ENCODE measurements around the gene ITPRID1.
A peak's percentile ranks its signal among the peaks of the same experiment; 100 is the strongest.

Gene ITPRID1

DNA sequence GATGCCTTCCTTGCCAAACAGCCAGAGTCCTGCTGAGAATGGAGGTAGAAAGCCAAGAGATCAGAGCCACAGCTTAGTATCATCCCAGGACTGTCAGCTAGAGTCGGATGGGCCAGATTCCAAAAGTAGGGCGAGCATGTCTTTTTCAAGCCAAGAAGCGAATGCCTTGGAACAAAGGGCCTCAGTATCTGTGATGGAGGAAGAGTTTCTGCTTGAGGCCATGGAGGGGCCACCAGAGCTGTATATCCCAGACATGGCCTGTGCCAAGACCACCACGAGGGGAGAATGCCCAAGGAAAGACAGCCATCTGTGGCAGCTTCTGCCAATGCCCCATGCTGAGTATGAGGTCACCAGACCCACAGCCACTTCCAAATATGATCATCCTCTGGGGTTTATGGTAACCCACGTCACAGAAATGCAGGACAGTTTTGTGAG is 128.8 kb downstream of the ITPRID1 start:
- no peak for DNase-seq

DNA sequence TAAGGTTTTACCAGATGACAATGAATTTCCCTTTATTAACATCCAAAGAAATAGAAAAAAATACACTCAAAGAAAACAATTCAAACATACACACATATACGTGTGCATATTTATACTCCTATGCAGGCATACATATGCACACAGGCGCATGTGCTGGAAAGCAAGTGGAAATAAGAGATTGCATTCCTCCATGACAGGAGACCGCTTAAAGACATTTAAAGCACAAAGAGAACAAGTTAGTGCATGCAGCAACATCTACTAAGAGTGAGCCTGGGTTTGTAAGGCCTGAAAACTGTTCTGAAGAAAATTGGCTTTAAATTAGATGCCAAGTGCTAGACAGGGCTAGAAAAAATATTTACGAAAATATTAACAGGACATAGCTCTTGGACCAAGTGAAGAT is 133.1 kb downstream of the ITPRID1 start:
- DNase-seq, result no peak

DNA sequence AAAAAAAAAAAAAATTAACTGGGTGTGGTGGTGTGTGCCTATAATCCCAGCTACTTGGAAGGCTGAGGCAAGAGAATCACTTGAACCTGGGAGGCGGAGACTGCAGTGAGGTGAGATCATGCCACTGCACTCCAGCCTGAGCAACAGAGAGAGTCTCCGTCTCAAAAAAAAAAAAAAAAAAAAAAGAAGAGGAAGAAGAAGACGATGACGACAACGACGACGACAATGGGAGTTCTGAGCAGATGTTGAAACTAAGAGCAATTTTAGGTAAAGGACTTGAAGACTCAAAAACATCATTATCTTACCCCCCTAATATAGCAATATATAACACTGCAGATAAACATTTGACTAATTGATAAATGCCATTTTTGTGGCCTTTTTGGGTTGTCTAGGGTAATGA is 133.6 kb downstream of the ITPRID1 start:
- DNase-seq, result no peak

DNA sequence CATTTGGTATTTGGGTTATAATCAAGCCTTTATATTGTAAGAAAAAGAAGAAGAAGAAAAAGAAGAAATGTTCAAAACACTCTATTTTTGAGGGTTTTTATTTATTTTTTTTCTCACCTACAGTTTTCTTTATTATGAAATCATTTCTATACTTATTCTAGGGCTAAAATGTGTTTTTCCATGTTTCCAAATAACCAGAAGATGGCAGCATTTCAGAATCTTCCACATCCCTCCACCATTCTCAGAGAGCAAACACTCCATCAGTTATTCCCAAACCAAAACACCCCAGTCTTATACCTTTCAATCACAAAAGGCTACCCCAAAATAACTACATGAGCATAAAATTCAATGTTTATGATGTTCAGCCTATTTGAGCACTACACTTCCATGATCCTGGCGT is 134.4 kb downstream of the ITPRID1 start:
- DNase-seq, result peak; percentile 5

DNA sequence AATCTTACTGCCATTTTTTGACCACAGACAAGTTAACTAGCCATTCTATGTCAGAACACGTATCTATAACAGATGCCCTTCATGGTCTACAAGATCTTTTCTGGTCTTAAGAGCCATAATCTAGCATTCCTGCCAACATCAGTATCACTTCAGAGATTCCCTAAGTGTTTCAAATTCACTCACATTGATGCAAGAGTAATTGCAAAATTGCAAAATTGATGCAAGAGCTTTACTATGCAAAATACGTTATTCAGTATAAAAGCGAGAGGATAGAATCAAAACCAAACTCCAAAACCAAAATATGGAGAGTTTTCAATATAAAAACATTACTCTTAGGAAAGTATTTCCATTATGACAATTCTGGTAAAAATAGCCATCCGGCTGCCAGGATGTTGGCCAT is 135.0 kb downstream of the ITPRID1 start:
- no peak for DNase-seq

DNA sequence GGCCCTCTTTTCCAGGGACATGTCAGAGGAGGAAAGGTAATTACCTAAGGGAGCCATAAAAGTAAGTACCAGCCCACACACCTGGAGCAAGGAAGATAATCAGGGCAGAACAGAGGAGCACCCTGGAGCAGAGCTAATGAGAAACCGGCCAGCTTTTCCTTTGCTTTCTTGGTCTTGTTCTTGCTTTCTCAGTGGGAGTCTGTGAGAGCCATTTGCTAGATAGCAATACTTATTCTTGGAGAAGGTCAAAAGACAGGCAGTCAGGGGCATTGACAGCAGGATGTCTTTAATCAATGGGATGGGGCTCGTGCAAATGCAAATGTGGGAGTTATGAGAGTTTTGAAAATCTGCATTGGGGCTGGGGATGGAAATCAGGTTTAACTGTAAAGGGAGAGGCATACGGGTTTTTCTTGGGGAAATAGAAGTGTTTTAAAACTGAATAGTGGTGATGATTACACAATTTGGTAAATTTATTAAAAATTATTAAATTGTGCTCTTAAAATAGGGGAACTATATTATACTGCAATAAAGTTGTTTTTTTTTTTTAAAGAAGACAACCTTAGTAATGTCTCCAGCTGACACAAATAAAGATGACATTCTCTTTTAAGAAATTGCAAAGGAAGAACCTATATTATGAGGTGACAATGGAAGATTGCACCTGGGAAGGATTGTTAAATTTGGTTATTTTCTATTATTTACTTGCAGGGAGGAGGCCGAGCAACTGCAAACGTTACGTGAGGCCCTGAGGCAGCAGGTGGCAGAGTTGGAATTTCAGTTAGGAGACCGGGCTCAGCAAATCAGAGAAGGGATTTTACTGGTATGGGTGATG is 137.6 kb downstream of the ITPRID1 start:
- no peak for DNase-seq

DNA sequence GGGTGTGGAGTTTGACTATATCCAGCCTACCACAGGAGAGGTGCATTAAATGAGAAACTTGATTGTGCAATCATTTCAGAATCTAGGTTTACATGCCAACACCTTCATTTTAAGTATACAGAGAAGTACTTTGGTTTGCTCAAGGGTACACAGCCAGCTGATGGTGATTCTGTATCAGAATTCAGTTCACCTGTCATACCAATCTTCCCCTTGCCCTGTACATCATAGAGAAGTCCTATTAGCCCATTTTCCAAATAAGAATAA is 138.1 kb downstream of the ITPRID1 start:
- DNase-seq, result no peak

DNA sequence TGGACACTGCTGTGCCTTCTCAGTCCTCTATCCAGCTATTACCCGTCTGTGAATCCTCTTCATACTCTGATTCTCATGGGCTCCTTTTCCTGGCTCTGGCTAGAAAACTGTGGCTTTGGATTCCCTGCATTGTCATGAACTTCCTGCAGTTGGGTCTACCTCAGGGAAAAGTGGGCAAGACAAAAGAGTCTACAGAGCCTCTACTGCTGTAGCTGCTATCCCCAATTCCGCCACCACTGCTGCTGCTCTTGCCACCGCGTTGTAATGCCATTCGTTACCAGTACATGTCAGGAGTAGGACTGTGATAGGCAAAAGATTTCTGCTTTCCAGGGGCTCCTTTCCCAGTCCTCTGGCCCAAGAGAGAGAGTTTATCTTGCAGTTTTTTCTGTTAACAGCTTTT is 149.2 kb downstream of the ITPRID1 start:
- no peak for DNase-seq

DNA sequence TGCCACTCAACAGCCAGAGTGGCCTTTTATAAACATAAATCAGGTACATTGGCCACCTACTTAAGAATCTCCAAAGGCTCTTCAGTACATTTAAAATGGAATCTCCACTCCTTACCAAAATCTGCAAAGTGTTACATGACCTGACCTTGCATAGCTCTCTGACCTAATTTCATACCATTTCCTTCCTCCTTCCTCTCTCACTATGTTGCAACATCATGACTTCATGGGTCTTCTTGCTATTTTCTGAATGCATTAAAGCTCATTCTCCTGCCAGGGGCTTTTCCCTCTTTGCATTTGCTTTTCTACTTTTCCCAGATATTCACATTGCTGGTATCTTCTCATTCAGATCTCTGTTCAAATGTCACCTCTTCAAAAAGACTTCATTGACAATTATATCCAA is 151.0 kb downstream of the ITPRID1 start:
- DNase-seq, result no peak

DNA sequence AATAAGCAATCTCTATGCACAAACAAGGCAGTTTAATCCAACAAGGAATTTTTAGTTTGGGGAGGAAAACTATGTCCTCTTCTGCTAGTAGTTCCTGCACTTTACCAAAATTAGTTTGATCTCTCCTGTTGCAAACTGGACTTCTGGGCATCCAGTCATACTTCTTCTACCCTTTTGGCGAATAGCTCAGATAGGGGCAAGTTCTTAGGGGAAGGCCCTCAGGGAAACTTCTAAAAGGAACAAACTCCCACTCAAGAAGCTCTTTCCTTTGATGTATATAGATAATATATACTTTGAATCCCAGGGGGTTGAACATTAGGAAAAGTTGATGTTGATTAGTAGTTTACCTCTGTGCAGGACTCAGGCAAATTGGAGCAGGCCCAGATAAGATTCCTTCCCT is 151.7 kb downstream of the ITPRID1 start:
- no peak for DNase-seq

DNA sequence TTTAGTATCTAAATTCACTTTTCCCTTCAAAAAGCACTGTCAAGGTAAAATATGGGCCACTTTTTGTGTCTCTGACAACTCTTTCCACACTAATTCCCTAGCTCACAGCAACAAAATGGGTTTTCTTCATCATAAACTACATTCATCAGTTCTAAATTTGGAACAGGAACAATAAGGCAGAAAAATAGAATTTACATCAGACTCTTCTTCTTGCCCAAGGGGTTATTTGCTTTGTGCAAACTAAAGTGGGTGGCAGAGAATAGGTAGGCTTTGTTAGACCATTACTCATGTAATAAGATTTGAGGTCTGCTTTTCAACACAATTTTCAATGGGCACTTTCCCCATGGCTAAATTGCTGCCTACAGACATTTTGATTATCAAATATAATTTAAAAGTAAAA is 155.6 kb downstream of the ITPRID1 start:
- DNase-seq, result no peak

DNA sequence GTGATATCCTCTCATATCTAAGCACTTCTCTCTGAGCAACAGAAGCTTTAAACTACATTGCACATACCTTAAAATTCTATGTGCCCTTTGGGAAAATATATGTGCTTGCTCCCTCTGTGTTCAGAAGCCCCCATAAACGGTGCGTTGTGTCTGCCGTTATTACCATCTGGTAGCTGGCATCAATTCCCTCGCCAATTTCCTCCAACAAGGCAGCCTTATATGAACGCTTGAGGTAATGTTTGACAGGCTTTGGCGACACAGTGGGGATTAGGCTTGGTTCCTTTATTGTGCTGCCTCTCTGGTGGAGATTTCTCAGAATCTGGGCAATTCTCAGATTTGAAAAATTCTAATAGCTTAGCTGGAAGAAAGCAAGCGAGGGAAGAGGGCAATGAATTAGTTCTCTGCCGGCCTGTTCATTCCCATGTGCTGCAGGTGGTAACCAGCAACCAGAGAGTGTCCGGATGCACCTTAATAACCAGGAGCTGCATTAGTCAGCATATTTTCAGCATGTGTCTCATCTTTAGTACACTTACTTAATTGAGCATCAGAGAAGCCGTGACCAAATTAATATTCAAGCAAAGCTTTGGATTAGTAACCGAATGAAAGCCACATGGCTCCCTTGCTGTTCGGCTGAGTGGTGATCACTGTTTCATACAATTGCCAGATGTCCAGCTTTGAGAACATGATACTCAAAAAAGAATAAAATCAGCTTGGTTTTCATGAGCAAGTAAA is 165.8 kb downstream of the ITPRID1 start:
- peak; percentile 80 for DNase-seq

DNA sequence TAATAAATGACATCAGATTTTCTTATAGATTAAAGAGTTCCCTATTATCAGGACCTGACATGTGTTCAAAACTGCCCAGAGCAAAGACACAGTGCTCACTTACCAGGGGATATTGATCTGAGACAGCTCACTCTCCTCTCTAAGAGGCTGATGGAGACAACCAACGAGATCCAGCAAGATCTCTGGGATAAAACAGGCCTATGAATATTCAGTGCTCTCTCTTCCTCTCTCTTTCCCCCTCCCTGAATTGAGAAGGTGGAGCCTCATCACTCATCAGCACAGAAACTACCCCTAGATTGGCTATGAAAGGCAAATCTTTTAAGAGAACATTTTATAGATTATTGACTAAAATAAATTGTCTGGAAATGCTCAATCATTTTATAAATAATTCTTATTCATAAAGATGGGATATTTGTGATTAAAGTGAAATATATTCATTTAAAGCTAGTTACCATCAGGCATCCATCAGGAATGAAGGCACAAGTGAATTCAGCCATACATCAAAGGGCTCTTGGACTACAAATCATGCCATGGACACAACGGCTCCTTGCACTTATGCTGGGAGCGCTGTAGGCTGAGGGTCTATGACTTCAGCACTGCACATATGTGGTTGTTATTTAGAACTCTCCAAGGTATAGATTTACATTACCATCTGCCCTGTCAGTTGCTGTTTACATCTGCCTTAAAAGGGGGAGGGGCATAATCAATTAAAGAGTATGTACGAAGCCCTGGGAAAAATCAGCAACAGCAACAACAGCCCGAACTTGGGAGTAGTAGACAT is 169.7 kb downstream of the ITPRID1 start:
- peak; percentile 95 for DNase-seq

DNA sequence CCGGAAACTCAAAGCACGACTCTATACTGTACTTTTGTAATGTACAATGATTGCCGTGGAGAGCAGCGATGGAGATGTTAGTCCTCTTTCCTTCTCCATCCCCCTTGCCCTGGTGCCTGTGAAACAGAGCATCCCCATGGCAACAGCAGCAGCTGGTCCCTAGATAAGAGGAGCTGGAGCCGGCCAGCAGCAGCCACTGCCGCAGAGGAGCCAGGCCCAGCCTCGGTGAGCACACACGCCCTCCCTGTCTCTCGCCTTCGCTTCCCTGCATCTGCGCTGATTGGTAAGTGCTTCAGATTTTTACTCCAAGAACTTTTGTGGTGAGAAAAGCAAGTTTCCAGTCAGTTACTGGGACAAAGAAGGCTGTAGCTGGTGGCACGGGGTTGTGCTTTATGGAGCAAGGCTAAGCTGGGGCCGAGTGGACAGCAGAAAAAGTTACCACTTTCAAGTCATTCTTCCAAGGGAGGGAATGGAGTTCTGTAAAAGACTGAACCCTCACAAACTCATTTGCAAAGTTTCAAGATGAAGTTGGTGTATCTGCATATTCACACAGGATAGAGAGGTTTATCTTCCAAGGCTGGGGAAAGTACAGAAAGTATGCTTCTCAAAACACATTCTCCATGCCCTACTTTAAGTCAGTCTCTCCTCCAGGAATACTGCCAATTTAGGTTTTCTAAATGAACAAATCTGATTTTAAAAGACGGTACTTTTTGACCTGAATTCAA is 173.3 kb downstream of the ITPRID1 start, which contains the start of gene PPP1R17:
PPP1R17 (plus strand) TSS at position 192 of the 725 bp plus-strand sequence. CDS start 5,227 bp downstream, outside the sequence.
- DNase-seq, result peak; percentile 67

DNA sequence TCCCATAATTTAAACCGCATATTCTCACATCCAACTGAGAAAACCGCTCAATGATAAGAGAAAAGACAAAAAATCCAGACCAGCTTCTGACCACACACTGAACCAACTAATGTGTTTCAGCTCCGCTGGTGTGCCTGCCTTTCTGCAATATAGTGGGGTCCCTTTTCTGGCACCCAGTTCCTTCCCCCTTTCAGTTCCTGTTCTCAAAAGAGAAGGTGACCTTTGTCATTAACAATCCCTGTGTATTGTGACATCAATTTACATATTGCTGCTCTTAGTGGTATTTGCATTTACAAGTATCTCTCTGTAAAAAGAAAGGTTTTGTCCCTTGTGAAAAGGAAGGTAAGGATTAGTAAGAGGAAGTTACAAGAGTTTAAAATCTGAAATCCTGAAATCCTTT is 174.5 kb downstream of the ITPRID1 start:
- DNase-seq, result no peak

DNA sequence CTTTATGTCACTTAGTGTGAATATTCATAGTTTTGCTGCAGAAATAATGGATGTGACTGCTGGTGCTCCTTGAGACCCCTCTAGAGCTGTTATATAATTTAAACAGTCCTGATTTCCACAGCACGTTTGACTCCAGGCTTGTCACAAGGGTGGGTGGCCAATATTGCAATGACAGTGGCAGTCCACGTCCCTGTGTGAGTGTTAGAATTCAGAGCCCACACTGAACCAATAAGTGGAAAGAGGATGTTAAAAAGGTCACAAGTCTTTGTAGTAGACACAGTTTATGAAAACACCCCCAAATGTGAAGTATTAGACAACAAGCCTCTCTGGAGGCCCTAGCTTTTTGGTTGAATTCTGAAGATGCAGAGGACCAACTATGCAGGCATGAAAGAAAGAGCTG is 175.1 kb downstream of the ITPRID1 start:
- no peak for DNase-seq

DNA sequence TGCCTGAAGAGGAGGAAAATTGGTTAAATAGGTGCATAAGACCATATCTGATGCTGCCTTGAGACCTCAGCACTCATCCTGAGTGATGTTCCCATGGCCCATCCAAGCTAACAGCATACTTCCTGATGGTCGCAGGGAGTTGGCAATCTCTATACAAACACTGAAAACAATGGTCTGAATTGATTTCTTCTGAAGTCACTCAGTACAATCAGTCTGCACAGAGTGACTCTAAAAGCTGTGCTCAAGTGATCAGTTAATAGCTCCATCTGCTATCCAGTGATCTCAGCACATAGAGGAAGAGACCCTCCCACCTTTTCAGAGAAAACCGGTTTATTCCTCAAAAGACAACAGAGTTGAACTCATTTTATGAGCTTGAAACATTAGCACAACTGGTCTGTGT is 177.0 kb downstream of the ITPRID1 start:
- no peak for DNase-seq

DNA sequence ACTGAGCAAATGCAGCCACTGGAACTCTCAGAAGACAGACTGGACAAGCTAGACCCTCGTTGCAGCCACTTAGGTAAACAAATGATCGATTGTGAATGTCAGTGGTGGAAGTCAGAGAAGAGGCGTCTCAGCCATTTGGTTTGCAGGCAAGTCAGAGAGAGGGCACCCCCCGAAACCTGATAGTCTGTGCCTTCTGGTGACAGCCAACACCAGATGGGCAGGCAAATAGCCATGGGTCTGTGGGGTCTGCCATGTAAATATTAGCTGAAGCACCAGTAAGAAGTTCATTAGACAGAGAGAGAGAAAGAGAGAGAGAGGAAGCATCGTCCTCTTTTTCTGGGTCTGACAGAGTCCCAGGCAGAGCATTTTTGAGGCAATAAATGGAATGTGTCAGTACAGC is 178.6 kb downstream of the ITPRID1 start:
- peak; percentile 66 for DNase-seq

DNA sequence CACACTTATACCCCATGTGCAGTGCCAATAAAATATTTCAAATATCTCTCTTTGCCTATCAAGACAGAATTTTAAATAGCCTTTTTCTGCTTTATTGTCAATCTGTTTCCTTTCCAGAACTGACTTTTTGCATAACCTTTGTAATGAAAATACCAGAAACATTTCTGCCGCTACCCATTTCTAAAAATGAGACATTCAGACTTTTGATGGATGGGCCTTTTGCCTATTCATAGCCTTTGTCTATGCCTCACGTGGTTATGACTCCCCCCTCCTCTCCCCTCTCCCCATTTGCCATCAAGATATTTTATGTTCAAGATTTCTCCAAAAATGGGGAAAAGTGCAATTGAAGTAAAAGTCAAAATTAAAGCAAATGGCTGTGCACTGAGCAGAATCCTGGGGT is 179.0 kb downstream of the ITPRID1 start:
- DNase-seq, result no peak

DNA sequence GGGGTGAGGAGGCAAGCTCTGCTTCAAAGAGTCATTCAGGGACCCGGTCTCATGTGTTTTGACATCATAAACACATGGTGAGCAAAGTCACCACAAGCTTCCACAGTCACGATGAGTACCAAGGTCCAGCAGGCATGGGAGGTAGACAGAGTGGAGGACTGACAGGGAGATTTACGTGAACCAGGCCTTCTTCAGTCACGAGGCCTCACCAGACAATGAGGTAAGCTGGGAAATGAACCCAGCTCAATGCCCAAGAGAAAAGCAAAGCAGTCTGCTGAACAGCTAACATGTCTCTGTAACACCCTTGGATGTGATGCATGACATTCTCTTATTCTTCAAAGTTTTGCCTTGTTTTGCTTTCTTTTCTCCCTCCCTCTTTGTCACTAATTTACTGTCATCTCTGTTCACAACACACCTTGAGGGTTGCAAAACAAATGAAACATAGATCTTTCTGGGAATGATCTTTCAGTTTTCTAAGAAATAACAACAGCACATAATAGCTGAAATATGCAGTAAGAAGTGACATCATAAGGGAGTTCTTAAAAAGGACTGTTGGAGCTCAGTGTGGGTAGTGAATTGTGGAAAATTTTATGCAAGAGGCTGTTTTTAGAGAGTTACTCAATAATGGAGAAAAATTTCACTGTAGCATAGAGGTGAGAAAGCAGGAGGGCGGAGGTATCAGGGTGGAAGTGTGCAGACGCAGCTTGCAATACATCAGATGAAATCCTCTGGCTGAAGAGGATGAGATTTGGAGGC is 182.1 kb downstream of the ITPRID1 start:
- DNase-seq, result no peak

DNA sequence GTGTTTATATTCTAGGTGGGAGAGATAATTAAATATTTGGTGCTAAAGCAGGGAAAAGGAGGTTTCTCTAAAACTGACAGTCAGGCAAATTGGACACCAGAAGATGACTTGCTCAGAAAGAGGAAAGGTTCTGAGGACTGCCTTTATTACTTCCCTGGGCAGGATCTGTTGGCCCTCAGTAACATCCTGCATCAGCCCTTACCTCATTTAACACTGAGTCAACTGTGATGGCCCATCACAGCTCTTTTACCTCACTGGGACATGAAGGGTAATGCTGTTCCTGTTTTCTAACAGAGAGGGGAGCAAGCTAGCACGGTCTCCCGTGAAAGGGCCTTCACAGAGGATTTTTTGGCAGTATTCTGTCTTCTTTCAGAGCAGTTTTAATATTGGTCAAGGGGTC is 185.2 kb downstream of the ITPRID1 start:
- DNase-seq, result no peak

DNA sequence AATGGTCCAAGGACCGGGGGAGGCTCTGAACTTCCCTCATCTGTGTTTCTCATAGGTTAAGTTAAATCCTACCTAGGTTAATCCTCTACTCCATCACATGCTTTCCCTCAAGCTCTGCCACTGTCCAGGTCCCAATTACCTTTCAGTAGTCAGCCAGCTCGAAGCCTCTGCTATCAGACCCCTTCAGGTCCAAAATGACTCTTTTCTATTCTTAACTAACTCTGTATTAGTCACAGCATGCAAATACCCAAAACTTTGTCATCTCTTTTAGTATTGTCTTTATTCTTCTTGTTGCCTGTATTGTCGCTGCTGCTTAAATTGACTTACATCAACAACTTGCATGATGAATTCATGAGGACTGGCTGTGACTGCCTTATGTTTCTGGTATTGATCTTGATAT is 188.5 kb downstream of the ITPRID1 start:
- no peak for DNase-seq

All from NCI-H2171 (cell line).